ENCODE measurements around the gene NUTF2. TPM values are rescaled to one million over a fixed set of nuclear protein-coding genes. Genes with fewer than 3 reads are reported as not detected.

Gene NUTF2
- total and polyA plus RNA-seq, 2 donors (not counting 1 experiment from before 2014, with no cell fraction given) = 50.1 to 87.3 TPM

- Histone ChIP-seq H3K36me3 (replicated peaks in 1 of 2; ENCODE audit: control extremely low read depth in 1 of 2, control insufficient read depth in 1 of 2, extremely low read depth in 1 of 2, insufficient read depth in 2 of 2, low read length in 1 of 2) (peaks cover 1 to 35% of the 10 kb centered on the region in 2 experiments), H4K20me1 (ENCODE audit: control insufficient read depth, insufficient read depth, low read length, poor library complexity, severe bottlenecking) (peaks cover 26% of the 10 kb centered on the region), H3K4me2 (replicated peaks; ENCODE audit: low read depth, low read length, poor library complexity, severe bottlenecking) (no peak overlapping the region), H3K27me3 (replicated peaks in 1 of 4; ENCODE audit: control extremely low read depth in 1 of 4, control insufficient read depth in 3 of 4, insufficient read depth in 4 of 4, low read length in 3 of 4) (no peaks in the 10 kb centered on the region), H3K4me1 (ENCODE audit: control insufficient read depth in 2 of 2, insufficient read depth in 2 of 2, low read length in 2 of 2) (peaks cover 0 to 4% of the 10 kb centered on the region in 2 donors), H3K27ac (ENCODE audit: low read length in 2 of 2) (no peak overlapping the region), H3K79me2 (ENCODE audit: control insufficient read depth, insufficient read depth, low read length) (peaks cover 81% of the 10 kb centered on the region), H3K9ac (ENCODE audit: low read length) (no peak overlapping the region), H3K9me3 (ENCODE audit: control extremely low read depth in 1 of 3, control insufficient read depth in 2 of 3, insufficient read depth in 1 of 3, low read length in 2 of 3) (no peaks in the 10 kb centered on the region), H2AFZ (ENCODE audit: insufficient read depth, low read depth, low read length, poor library complexity, severe bottlenecking) (no peak overlapping the region), H3K4me3 (ENCODE audit: control extremely low read depth in 1 of 5, extremely low read depth in 1 of 5, insufficient read depth in 1 of 5, low read depth in 2 of 5, low read length in 4 of 5) (no peak overlapping the region)
- POLR2A ChIA-PET = no interaction called here
- 98% methylated on average over 10 of the region's 11 CpGs for WGBS (ENCODE audit: insufficient coverage)
- Mint-ChIP-seq H3K27ac (no peak overlapping the region), H3K4me3 (no peak overlapping the region), H3K9me3 (ENCODE audit: insufficient read depth) (no peaks in the 10 kb centered on the region), H3K27me3 (no peaks in the 10 kb centered on the region), H3K4me1 (peaks cover 2% of the 10 kb centered on the region)
- ATAC-seq (ENCODE audit: low read depth) (no peak), DNase-seq (no peak)
- CTCF ChIA-PET = no interaction called here
- TF ChIP-seq EZH2 (IDR thresholded peaks at IDR 0.05; ENCODE audit: borderline replicate concordance, insufficient read depth, low read depth, low read length, poor library complexity, severe bottlenecking) = no peak
- intact Hi-C loops (cut with micrococcal nuclease) = no loop called here
These were observed 60.9 kb downstream of the NUTF2 start for GRCh38 chr16:67907397-67908180.

- Histone ChIP-seq H3K27me3 (replicated peaks in 1 of 4; ENCODE audit: control extremely low read depth in 1 of 4, control insufficient read depth in 3 of 4, insufficient read depth in 4 of 4, low read length in 3 of 4) (no peaks in the 10 kb centered on the region), H3K4me3 (ENCODE audit: control extremely low read depth in 1 of 5, extremely low read depth in 1 of 5, insufficient read depth in 1 of 5, low read depth in 2 of 5, low read length in 4 of 5) (no peak overlapping the region), H2AFZ (ENCODE audit: insufficient read depth, low read depth, low read length, poor library complexity, severe bottlenecking) (no peak overlapping the region), H3K79me2 (ENCODE audit: control insufficient read depth, insufficient read depth, low read length) (peaks cover 83% of the 10 kb centered on the region), H3K4me1 (ENCODE audit: control insufficient read depth in 2 of 2, insufficient read depth in 2 of 2, low read length in 2 of 2) (peaks cover 0 to 4% of the 10 kb centered on the region in 2 donors), H3K4me2 (replicated peaks; ENCODE audit: low read depth, low read length, poor library complexity, severe bottlenecking) (no peak overlapping the region), H4K20me1 (ENCODE audit: control insufficient read depth, insufficient read depth, low read length, poor library complexity, severe bottlenecking) (peaks cover 19% of the 10 kb centered on the region), H3K9me3 (ENCODE audit: control extremely low read depth in 1 of 3, control insufficient read depth in 2 of 3, insufficient read depth in 1 of 3, low read length in 2 of 3) (no peaks in the 10 kb centered on the region), H3K27ac (ENCODE audit: low read length in 2 of 2) (no peak overlapping the region), H3K9ac (ENCODE audit: low read length) (no peak overlapping the region), H3K36me3 (replicated peaks in 1 of 2; ENCODE audit: control extremely low read depth in 1 of 2, control insufficient read depth in 1 of 2, extremely low read depth in 1 of 2, insufficient read depth in 2 of 2, low read length in 1 of 2) (peaks cover 0 to 31% of the 10 kb centered on the region in 2 experiments)
- Mint-ChIP-seq H3K27ac (no peak overlapping the region), H3K4me3 (no peak overlapping the region), H3K9me3 (ENCODE audit: insufficient read depth) (no peaks in the 10 kb centered on the region), H3K4me1 (peaks cover 2% of the 10 kb centered on the region), H3K27me3 (no peaks in the 10 kb centered on the region)
- no peak for TF ChIP-seq EZH2 (IDR thresholded peaks at IDR 0.05; ENCODE audit: borderline replicate concordance, insufficient read depth, low read depth, low read length, poor library complexity, severe bottlenecking)
- TF ChIP-seq, protein P1, sequence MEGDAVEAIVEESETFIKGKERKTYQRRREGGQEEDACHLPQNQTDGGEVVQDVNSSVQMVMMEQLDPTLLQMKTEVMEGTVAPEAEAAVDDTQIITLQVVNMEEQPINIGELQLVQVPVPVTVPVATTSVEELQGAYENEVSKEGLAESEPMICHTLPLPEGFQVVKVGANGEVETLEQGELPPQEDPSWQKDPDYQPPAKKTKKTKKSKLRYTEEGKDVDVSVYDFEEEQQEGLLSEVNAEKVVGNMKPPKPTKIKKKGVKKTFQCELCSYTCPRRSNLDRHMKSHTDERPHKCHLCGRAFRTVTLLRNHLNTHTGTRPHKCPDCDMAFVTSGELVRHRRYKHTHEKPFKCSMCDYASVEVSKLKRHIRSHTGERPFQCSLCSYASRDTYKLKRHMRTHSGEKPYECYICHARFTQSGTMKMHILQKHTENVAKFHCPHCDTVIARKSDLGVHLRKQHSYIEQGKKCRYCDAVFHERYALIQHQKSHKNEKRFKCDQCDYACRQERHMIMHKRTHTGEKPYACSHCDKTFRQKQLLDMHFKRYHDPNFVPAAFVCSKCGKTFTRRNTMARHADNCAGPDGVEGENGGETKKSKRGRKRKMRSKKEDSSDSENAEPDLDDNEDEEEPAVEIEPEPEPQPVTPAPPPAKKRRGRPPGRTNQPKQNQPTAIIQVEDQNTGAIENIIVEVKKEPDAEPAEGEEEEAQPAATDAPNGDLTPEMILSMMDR (IDR thresholded peaks at IDR 0.05) = no peak
- WGBS (ENCODE audit: insufficient coverage) = 99% methylated on average over 36 of the region's 36 CpGs
- ChIA-PET POLR2A (no interaction called here), CTCF (interaction anchor here (1.2 kb wide), 1 partner anchor 224 kb away, joined by 3 read pairs; no protein-coding TSS in a partner anchor)
- intact Hi-C loops (cut with micrococcal nuclease) = no loop called here
- ATAC-seq (ENCODE audit: low read depth) (no peak), DNase-seq (no peak)
These were observed 62.5 kb downstream of the NUTF2 start for GRCh38 chr16:67909056-67909742.
